ENCODE measurements around the gene PSMD1. TPM values are rescaled to one million over a fixed set of nuclear protein-coding genes. Genes with fewer than 3 reads are reported as not detected.
"Not testable (repeated sequence)": the region's sequence is repeated elsewhere in the genome, so short reads cannot be mapped to it uniquely, and the experiment has no call there.

Gene PSMD1
- total RNA-seq, 1 experiment from 2014 or later: 133 TPM

- Histone ChIP-seq H3K9ac (ENCODE audit: low read length) (no peak overlapping the region), H3K27ac (ENCODE audit: low read depth, low read length) (no peak overlapping the region), H3K27me3 (ENCODE audit: insufficient read depth, low read length) (no peaks in the 10 kb centered on the region), H3K9me2 (ENCODE audit: insufficient read depth) (no peaks in the 10 kb centered on the region), H3K4me1 (ENCODE audit: control insufficient read depth in 1 of 2, insufficient read depth in 2 of 2, low read length in 2 of 2) (peaks cover 2 to 28% of the 10 kb centered on the region in 2 experiments; a peak in 3 of 4 replicates), H3K36me3 (ENCODE audit: control insufficient read depth in 1 of 2, insufficient read depth in 2 of 2, low read length in 2 of 2) (peaks cover 7 to 18% of the 10 kb centered on the region in 2 experiments; a peak in 3 of 4 replicates), H3K9me3 (ENCODE audit: control insufficient read depth in 1 of 2, insufficient read depth in 1 of 2, low read depth in 1 of 2, low read length in 2 of 2) (no peaks in the 10 kb centered on the region), H3K4me2 (ENCODE audit: low read length) (no peak overlapping the region), H4K20me1 (ENCODE audit: insufficient read depth) (no peaks in the 10 kb centered on the region), H3K79me2 (ENCODE audit: insufficient read depth, low read length) (no peaks in the 10 kb centered on the region), H3K4me3 (replicated peaks in 1 of 2; ENCODE audit: low read depth in 1 of 2, low read length in 2 of 2) (no peak overlapping the region), H2AFZ (ENCODE audit: low read depth, low read length, poor library complexity, severe bottlenecking) (no peak overlapping the region)
- RAD21 ChIA-PET (ENCODE audit: low non-redundant PET in 1 of 2, low total read pairs in 2 of 2, uncharacterized antibody in 2 of 2, unreplicated experiment in 2 of 2): no interaction called here
- no peak for DNase-seq (ENCODE audit: low read depth, low spot score)
- ATAC-seq: no peak
- CTCF ChIA-PET: no interaction called here
- TF ChIP-seq FOSL1 (IDR thresholded peaks at IDR 0.05; ENCODE audit: low read depth) (no peak), RAD21 (IDR thresholded peaks at IDR 0.05; ENCODE audit: low read depth) (no peak)
- BruUV-seq (replicated peaks): TSS peak; percentile 28
- intact Hi-C loops (cut with micrococcal nuclease): no loop called here
- POLR2A ChIA-PET: no interaction called here
These were observed 120.7 kb downstream of the PSMD1 start for GRCh38 chr2:231177156-231178025.

GRCh38 chr2:231178805-231179204, 122.1 kb downstream of the PSMD1 start:
- H3K9me2 ChIP-seq (ENCODE audit: insufficient read depth); BruUV-seq (replicated peaks); H2AFZ ChIP-seq (ENCODE audit: low read depth, low read length, poor library complexity, severe bottlenecking); RAD21 ChIA-PET (ENCODE audit: low non-redundant PET in 1 of 2, low total read pairs in 2 of 2, uncharacterized antibody in 2 of 2, unreplicated experiment in 2 of 2); POLR2A ChIA-PET; H3K9ac ChIP-seq (ENCODE audit: low read length); H3K27ac ChIP-seq (ENCODE audit: low read depth, low read length); CTCF ChIA-PET; H3K4me3 ChIP-seq (replicated peaks in 1 of 2; ENCODE audit: low read depth in 1 of 2, low read length in 2 of 2); H3K9me3 ChIP-seq (ENCODE audit: control insufficient read depth in 1 of 2, insufficient read depth in 1 of 2, low read depth in 1 of 2, low read length in 2 of 2); DNase-seq (ENCODE audit: low read depth, low spot score); H4K20me1 ChIP-seq (ENCODE audit: insufficient read depth); ATAC-seq; H3K79me2 ChIP-seq (ENCODE audit: insufficient read depth, low read length); H3K36me3 ChIP-seq (ENCODE audit: control insufficient read depth in 1 of 2, insufficient read depth in 2 of 2, low read length in 2 of 2); H3K27me3 ChIP-seq (ENCODE audit: insufficient read depth, low read length); H3K4me2 ChIP-seq (ENCODE audit: low read length); intact Hi-C loops (cut with micrococcal nuclease): not testable (repeated sequence)
- peaks cover 2 to 34% of the 10 kb centered on the region in 2 experiments; a peak in 3 of 4 replicates for H3K4me1 ChIP-seq (ENCODE audit: control insufficient read depth in 1 of 2, insufficient read depth in 2 of 2, low read length in 2 of 2)
